MCF 10A (cell line): Measurements from ENCODE around the gene ABLIM1. TPM values are rescaled to one million over a fixed set of nuclear protein-coding genes. Genes with fewer than 3 reads are reported as not detected.

Experiments used
- BruUV-seq: library from RNA; stranded (reverse); fragments of 400-500 nt; replicated peaks from 2 replicates; lab custom pipeline; 2021; lab: Mats Ljungman, UMichigan
- CTCF ChIA-PET: fragments of 300-600 bp; sonication (Branson Sonifier 250); formaldehyde crosslinking; extraction: SDS; loops from one replicate; lab custom pipeline; 2021; ENCODE audit warnings: antibody characterized with exemption, inconsistent platforms; lab: Yijun Ruan, JAX
- POLR2A ChIA-PET: fragments of 300-600, 350-650 bp; sonication (Branson Sonifier 250); formaldehyde crosslinking; extraction: SDS; loops from one replicate; lab custom pipeline; 2020; ENCODE audit warnings: antibody characterized with exemption, inconsistent platforms; lab: Yijun Ruan, JAX
- DNase-seq: peaks from one replicate; pipeline ENCODE4 v3.0.0-alpha.2; 2018; ENCODE audit not compliant: unreplicated experiment
- H3K27ac Mint-ChIP-seq: one replicate; pipeline ENCODE4 v1.8.0; 2022; ENCODE audit warnings: mild to moderate bottlenecking, low read depth, mixed read lengths; ENCODE audit not compliant: unreplicated experiment
- H3K27me3 Mint-ChIP-seq: one replicate; pipeline ENCODE4 v1.8.0; 2022; ENCODE audit warnings: mixed read lengths; ENCODE audit not compliant: insufficient read depth, unreplicated experiment
- H3K36me3 Mint-ChIP-seq: one replicate; pipeline ENCODE4 v1.8.0; 2022; ENCODE audit warnings: mild to moderate bottlenecking, moderate library complexity, mixed read lengths; ENCODE audit not compliant: insufficient read depth, unreplicated experiment
- H3K4me1 Mint-ChIP-seq: one replicate; pipeline ENCODE4 v1.8.0; 2022; ENCODE audit warnings: mixed read lengths; ENCODE audit not compliant: insufficient read depth, unreplicated experiment
- H3K4me3 Mint-ChIP-seq: one replicate; pipeline ENCODE4 v1.8.0; 2022; ENCODE audit warnings: mild to moderate bottlenecking, moderate library complexity, mixed read lengths; ENCODE audit not compliant: unreplicated experiment
- H3K9me3 Mint-ChIP-seq: one replicate; pipeline ENCODE4 v1.8.0; 2022; ENCODE audit warnings: mixed read lengths; ENCODE audit not compliant: unreplicated experiment
- intact Hi-C: fragments of 100-400 bp; cut with micrococcal nuclease; formaldehyde crosslinking; loops from 2 replicates; pipeline ENCODE4 v1.14.1; 2022
- total RNA-seq: library from RNA; stranded (reverse); gene quantifications from 2 replicates; pipeline ENCODE4 v1.2.3, GENCODE V29; 2022
- TF ChIP-seq, protein P1 (sequence below): fragments of 200-600 bp; IDR thresholded peaks from one replicate; pipeline ENCODE4 v1.8.0; 2022; ENCODE audit warnings: antibody characterized with exemption, mild to moderate bottlenecking; ENCODE audit not compliant: unreplicated experiment

The ABLIM1 gene
- total RNA-seq, 1 experiment from 2014 or later: 94.5 TPM

DNA sequence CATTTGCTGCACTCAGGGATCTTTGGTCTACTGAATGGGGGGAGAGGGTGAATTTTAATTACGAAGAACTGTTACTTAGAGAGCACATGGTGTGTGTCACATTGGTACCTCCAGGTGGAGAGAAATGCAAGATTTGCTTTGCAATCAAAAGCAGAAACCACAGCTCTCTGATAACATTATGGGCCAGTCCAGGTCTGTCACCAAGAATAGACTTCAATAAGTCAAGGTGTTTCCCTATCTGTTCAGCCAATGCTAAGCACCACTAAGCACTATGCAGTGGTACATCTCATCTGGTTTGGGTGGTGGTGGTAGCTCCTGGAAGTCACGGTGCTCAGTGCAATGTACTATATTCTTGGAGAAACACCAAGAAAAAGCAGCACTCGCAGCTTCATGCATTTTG lies 134.2 kb downstream of the ABLIM1 start:
- Mint-ChIP-seq H3K4me3 (no peak overlapping the region), H3K4me1 (peaks cover 59% of the 10 kb centered on the region), H3K27ac (peak overlapping the region; percentile 99), H3K36me3 (peaks cover 21% of the 10 kb centered on the region), H3K9me3 (peaks cover 8% of the 10 kb centered on the region), H3K27me3 (no peaks in the 10 kb centered on the region)
- ChIA-PET POLR2A (interaction anchor here (1.1 to 15.6 kb wide), 4 partner anchors 21 to 192 kb away, joined by 3 to 481 read pairs (median 22); no protein-coding TSS in a partner anchor), CTCF (interaction anchor here (0.6 to 4.7 kb wide), 8 partner anchors 9 to 221 kb away, joined by 3 to 33 read pairs (median 3); no protein-coding TSS in a partner anchor)
- TF ChIP-seq, protein P1, sequence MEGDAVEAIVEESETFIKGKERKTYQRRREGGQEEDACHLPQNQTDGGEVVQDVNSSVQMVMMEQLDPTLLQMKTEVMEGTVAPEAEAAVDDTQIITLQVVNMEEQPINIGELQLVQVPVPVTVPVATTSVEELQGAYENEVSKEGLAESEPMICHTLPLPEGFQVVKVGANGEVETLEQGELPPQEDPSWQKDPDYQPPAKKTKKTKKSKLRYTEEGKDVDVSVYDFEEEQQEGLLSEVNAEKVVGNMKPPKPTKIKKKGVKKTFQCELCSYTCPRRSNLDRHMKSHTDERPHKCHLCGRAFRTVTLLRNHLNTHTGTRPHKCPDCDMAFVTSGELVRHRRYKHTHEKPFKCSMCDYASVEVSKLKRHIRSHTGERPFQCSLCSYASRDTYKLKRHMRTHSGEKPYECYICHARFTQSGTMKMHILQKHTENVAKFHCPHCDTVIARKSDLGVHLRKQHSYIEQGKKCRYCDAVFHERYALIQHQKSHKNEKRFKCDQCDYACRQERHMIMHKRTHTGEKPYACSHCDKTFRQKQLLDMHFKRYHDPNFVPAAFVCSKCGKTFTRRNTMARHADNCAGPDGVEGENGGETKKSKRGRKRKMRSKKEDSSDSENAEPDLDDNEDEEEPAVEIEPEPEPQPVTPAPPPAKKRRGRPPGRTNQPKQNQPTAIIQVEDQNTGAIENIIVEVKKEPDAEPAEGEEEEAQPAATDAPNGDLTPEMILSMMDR: no peak
- no TSS peak for BruUV-seq
- no peak for DNase-seq
- intact Hi-C loops: no loop called here

DNA sequence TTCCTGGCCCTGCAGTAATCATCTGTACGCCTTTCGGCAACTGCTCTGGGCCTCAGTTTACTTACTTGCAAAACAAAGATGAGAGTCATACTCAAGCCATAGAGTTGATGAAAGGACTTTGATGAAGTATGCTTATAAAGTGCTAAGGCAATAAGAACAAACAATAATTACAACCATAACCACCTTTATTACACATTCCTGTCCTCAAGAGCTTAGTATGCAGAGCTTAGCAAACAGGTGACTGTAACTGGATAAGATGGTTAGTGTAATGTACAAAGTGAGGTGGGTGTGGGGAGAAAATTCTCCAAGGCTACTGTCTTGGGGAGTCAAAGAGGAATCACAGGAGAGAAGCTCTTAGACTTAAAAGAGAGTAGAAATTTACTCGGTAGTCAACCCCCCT lies 136.8 kb downstream of the ABLIM1 start:
- no peaks in the 10 kb centered on the region for H3K27me3 Mint-ChIP-seq
- DNase-seq: no peak
- TF ChIP-seq, protein P1: no peak
- no TSS peak for BruUV-seq
- CTCF ChIA-PET: interaction anchor here (1.1 to 1.5 kb wide), 3 partner anchors 15 to 1909 kb away, joined by 3 to 4 read pairs (median 3); no protein-coding TSS in a partner anchor
- POLR2A ChIA-PET: interaction anchor here (0.9 to 15.6 kb wide), 4 partner anchors 18 to 176 kb away, joined by 3 to 481 read pairs (median 6); no protein-coding TSS in a partner anchor
- no peak overlapping the region for H3K27ac Mint-ChIP-seq
- no peak overlapping the region for H3K4me3 Mint-ChIP-seq
- peaks cover 15% of the 10 kb centered on the region for H3K36me3 Mint-ChIP-seq
- intact Hi-C loops: no loop called here
- peaks cover 8% of the 10 kb centered on the region for H3K9me3 Mint-ChIP-seq
- H3K4me1 Mint-ChIP-seq: peaks cover 54% of the 10 kb centered on the region

DNA sequence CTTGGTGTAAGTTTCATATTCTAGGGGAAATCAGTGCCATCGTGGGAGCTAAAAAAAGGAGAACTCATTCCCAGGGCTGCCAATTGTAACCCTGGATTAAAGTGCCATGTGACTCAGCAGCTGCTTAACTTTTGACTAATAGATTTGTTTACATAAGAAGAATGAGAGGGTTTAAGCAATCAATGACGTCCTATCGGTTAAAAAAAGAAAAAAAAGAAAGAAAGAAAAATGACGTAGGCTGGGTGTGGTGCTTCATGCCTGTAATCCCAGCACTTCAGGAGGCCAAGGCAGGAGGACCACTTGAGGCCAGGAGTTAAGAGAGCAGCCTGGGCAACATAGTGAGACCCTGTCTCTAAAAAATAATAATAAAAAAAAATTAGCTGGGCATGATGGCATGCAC lies 137.6 kb downstream of the ABLIM1 start:
- Mint-ChIP-seq H3K27me3 (no peaks in the 10 kb centered on the region), H3K4me3 (peak overlapping the region; percentile 13), H3K4me1 (peaks cover 53% of the 10 kb centered on the region), H3K27ac (peak overlapping the region; percentile 84), H3K9me3 (peaks cover 8% of the 10 kb centered on the region), H3K36me3 (peaks cover 15% of the 10 kb centered on the region)
- POLR2A ChIA-PET: interaction anchor here (0.6 to 15.6 kb wide), 10 partner anchors 17 to 347 kb away, joined by 3 to 481 read pairs (median 4); no protein-coding TSS in a partner anchor
- peak; percentile 93 for DNase-seq
- no TSS peak for BruUV-seq
- CTCF ChIA-PET: interaction anchor here (0.9 to 1.5 kb wide), 5 partner anchors 14 to 1909 kb away, joined by 3 to 7 read pairs (median 3); no protein-coding TSS in a partner anchor
- TF ChIP-seq, protein P1: no peak
- intact Hi-C loops: no loop called here

DNA sequence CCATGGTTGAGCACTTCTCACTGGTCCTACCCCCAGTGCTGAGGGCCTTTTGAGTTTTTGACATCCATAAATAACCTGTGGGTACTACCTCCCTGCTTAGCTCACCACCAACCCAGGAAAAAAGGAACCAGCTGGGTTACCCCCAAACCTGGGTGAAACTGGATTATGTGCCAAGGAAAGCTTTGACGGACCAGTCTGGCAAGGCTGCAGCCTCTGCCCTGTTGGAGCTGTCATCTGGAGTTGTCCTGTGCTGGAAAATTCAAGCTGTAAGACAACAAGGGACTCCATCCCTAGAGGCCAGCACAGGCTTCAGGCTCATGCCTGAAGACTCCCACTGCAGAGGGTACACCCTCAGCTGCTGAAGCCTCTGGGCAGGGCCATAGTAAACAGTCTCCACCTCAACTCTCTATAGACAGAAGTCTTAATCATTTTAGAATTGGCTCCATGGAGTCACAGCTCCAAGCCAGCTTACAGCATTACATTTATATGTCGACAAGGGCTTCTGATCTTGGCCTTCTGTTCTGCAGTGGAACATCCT lies 138.2 kb downstream of the ABLIM1 start:
- POLR2A ChIA-PET: interaction anchor here (0.5 to 15.6 kb wide), 9 partner anchors 17 to 347 kb away, joined by 3 to 481 read pairs (median 3); no protein-coding TSS in a partner anchor
- Mint-ChIP-seq H3K27ac (peak overlapping the region; percentile 84), H3K4me1 (peaks cover 51% of the 10 kb centered on the region), H3K4me3 (peak overlapping the region; percentile 13), H3K9me3 (peaks cover 8% of the 10 kb centered on the region), H3K36me3 (peaks cover 13% of the 10 kb centered on the region), H3K27me3 (no peaks in the 10 kb centered on the region)
- BruUV-seq: no TSS peak
- TF ChIP-seq, protein P1: no peak
- DNase-seq: no peak
- CTCF ChIA-PET: interaction anchor here (0.6 to 1.5 kb wide), 4 partner anchors 15 to 197 kb away, joined by 3 to 7 read pairs (median 4); no protein-coding TSS in a partner anchor
- intact Hi-C loops: no loop called here
